Stimulated activated CD4-positive, alpha-beta T cell treated with anti-CD3 and anti-CD28 coated beads, Interleukin-15, amount 100 ng/mL, for 24 hours (primary cell): Measurements from ENCODE around the gene CRYGN.
A peak's percentile ranks its signal among the peaks of the same experiment; 100 is the strongest.

Source experiments
- DNase-seq: peaks from one replicate; pipeline ENCODE4 v3.0.0-alpha.2; 2020

Gene CRYGN

GRCh38 chr7:151425670-151426440 is 14.1 kb downstream of the CRYGN start:
- DNase-seq = no peak

DNA sequence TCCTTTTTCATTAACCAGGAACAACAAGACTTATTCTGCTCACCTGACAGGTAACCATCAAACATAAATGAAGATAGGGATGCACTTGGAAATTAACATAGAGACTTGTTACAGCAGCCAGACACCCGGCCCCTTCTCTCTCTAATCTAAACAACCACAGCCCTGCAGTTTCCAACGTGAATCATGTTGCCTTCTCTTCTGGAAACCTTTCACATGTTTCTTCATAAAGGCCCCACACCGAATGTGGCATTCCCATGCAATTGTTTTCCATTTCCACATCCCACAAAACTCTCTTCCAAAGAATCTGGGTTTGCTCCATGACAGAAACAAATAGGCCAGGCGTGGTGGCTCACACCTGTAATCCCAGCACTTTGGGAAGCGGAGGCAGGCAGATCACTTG is 15.1 kb downstream of the CRYGN start:
- no peak for DNase-seq

- DNase-seq = no peak
These were observed 16.0 kb downstream of the CRYGN start for GRCh38 chr7:151423936-151424335.

GRCh38 chr7:151423226-151423625 is 16.7 kb downstream of the CRYGN start:
- DNase-seq = no peak

GRCh38 chr7:151422212-151422611 is 17.7 kb downstream of the CRYGN start:
- no peak for DNase-seq

DNA sequence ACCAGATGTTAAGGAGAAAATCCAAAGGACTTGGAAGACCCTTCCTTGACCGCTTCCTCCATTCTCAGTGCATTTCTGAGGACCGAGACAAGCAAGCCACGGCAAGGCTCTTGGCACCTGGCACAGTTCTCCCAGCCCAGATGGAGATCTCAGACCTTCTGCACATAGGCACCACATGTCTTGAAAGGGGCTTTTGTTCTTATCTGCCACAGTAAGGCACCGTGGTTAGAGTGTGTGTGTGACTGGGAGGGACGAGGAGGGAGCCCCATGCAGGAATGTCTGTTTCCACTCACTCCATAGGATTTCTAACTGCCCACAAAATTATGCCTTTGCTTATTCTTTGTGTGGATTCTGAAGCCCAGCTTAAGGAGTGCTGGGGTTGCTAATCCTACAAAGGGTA is 19.8 kb downstream of the CRYGN start:
- no peak for DNase-seq

GRCh38 chr7:151416941-151417315 is 23.0 kb downstream of the CRYGN start:
- DNase-seq = no peak

DNA sequence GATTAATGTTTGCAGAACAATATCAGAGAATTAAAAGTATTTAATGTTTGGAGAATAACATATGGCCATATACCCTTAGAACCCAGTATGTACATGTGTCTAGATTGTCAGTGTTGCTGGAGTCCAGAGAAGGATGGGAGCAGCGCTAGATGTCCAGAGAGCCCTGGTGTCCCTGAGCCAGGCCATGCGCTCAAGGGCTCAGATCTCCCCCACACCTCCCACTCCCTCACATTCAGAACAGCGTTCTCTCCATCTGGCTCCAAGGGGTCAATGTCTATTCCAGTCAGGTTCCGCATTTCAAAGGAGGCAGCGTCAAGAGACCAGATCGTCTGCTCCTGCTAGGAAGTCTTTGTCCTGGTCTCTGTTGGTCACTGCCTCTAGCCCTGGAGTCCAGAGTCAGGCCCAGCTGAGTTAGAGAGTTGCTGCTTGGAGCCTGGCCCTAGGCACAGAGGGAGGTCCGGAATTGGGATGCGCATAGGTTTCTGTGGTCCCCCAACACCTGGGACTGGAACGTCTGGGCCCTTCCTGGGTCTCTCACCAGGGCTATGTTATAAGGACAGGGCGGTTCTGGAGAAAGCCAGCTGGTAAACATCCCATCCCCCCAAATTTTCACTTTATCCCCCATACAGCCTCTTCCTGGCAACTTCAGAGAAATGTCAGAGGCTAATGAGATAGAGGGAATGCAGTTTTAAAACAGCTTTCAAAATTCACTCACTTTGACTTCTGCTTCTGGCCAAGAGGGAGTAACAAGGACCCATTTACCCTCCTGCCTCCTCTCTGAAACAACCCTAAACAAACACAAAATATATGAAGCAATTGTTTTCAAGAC is 23.6 kb downstream of the CRYGN start:
- DNase-seq = no peak

DNA sequence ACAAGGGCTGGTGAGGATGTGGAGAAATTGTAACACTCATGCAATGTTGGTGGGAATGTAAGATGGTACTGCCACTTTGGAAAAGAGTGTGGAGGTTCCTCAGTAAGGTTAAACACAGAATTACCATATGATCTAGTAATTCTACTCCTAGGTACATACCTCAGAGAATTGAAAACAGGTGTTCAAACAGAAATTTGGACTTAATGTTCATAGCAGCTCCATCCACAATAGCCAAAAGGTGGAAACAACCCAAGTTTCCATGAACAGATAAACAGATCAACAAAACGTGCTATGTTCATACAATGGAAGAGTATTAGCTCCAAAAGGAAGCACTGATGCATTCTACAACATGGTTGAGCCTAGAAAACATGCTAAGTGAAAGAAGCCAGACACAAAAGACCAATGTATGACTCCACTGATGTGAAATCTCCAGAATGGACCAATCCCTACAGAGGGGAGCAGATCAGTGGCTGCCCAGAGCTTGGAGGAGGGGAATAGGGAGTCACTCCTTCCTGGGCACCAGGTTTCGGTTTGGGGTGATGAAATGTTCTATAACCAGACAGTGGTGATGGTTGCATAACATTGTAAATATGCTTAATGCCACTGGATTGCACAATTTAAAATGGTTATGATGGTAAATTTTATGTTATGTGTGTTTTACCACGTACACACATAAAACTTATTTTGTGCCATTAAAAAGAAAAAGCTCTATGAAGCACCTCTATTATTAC is 24.4 kb downstream of the CRYGN start:
- no peak for DNase-seq

DNA sequence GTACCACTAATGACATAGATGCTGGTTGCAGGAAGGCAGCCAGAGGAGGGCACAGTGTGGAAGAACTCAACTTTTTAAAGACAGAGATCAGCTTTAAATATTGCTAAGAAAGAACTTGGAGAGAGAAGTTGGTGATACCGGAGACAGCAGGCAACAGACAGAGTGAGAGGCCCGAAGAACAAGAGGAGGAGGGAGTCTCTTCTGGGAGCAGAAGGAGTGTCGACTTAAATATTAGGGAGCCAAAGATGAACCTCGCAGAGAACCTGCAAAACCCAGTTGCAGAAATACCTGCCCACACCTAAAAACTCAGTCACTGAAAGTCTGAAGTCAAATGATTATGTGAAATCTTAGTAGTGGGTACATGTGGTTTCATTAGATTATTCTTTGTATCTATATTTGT is 26.7 kb downstream of the CRYGN start:
- DNase-seq = no peak

GRCh38 chr7:151412318-151412717 is 27.6 kb downstream of the CRYGN start:
- DNase-seq = no peak

DNA sequence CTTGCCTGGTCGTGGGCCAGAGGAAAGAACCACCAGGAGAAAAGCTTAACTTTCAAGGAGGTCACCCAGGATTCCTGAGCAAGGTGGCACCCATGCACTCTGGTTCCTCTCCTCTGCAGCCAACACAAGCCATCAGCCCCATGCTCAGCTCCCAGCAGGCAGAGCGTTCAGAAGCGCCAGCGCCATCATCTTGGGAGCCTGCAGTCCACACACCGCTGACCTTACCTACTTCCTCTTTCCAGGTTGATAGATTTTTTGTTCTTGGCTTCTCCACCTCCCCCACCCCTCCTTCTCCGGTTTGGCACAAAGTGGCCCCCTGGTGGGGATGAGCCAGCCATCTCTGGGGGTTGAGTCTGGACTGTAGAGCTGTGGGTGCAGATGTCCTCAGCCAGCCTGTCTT is 28.4 kb downstream of the CRYGN start:
- DNase-seq = no peak

DNA sequence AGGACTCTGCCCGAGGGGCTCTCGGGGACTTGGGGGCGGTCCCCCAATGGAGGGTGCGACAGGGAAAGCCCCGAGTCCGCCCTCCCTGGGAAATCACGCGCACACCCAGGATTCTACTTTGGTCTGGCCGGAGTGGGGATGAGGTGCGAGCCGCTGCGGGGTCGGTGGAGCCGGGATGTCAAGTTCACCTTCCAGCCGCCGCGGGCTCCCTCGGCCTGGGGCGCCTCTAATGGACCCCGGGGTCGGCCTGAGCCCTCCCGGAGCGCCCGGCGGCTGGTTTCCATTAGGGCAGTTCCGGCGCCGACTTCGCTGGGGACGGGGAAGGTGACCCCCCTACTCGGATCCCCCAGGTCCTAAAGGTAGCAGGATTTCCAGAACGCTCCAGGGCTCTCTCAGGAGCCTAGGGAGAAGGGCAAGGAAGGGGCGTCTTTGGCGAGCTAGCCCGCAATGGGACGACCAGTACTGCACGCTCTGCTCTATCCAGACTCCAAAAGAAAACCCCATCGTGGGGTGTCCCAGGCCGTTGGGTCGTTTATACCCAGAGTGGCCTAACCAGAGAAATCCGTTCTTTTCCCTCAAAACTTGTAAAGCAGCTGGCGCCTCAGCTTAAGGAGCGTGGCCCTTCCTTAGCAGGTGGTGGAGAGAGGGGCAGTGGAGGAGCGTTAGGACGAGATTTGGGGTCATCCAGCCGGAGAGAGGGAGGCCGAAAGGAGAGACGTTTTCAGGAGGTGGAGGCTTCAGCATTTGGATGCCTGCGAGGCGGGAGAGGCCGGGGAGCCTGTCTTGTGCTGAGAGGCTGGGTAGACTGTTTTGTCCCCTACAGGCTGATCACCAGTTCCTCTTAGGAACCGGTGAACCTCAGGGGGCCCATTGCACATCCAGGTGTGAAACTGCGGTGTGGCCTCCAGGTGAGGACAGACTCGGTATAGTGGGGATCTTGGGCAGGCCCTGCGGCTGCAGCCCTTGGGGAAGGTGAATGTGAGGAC is 29.2 kb downstream of the CRYGN start:
- no peak for DNase-seq

- DNase-seq = no peak
These were observed 30.1 kb downstream of the CRYGN start, which contains the start of gene WDR86 for GRCh38 chr7:151409667-151410404. WDR86 (minus strand) TSS chr7:151410038; CDS start chr7:151409589, 449 bp downstream.

DNA sequence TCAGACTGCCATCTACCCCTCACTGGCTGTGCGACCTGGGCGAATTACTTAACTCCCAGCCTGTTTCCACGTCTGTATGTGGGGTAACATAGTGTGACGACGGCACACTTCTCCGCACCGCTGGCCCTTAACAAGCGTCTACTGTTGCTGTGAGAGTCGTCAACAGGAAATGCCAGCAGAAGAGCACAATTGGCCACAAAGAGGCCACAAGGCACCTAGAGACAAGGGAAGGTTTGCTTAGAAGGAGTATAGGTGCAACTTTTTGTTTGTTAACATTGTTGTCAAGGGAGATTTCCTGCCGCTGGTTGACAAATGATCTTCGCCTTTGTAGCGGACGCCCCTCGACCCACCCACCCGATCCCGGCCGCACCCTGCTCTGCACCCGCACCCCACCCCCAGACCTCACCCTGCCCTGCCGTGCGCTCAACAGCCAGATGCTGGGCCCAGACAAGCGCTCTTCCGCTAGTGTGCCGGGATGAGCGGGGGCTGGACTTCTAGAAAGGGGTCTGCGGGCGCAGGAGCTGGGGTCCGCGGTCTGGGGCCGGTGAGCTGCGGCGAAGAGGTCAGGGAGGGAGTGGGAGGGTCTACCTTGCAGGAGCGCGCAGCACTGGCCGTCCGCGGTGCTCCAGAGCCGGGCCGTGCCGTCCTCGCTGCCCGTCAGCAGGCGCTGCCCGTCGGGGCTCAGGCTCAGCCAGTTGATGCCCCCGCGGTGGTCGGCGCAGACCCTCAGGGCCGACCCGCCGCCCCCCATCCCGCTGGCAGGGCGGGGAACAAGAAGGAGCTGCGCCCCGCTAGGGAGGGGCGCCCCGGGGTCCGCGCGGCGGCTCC is 30.9 kb downstream of the CRYGN start:
- DNase-seq = peak; percentile 20

GRCh38 chr7:151408498-151408838 is 31.5 kb downstream of the CRYGN start:
- DNase-seq = no peak

GRCh38 chr7:151406886-151407583 is 32.9 kb downstream of the CRYGN start:
- no peak for DNase-seq

GRCh38 chr7:151406051-151406875 is 33.7 kb downstream of the CRYGN start:
- DNase-seq = no peak

DNA sequence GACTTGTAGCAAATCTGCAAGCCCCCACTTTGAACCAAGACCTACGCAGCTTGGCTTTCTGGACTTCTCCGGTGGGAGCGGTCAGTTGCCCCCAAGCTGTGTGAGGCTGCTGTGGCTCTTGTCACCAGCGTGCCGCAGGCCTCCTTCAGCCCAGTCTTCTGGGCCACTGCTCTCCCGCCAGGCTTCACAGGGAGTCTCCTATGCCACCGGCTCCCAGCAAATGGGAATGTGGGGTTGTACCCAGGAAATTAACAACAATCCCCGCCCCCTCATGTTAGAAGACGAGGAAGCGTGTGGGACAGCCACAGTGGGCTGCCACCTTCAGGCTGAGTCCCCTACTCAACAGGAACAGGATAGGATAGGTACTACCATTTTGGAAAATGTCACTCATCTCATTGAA is 34.4 kb downstream of the CRYGN start:
- DNase-seq = no peak
